ENCODE results near the gene DENND5A.
"Not testable (repeated sequence)": the region's sequence is repeated elsewhere in the genome, so short reads cannot be mapped to it uniquely, and the experiment has no call there.

DENND5A gene

GRCh38 chr11:9208726-9209501, 56.2 kb downstream of the DENND5A start:
- Mint-ChIP-seq H3K4me3 (peak overlapping the region; percentile 69 to 76), H3K27ac (peak overlapping the region; percentile 52 to 68), H3K4me1 (peaks cover 56% of the 10 kb centered on the region), H3K27me3 (no peaks in the 10 kb centered on the region), H3K9me3 (no peaks in the 10 kb centered on the region)
- ATAC-seq (peak; percentile 82), DNase-seq (peak in 1 of 2 donors; percentile 22)

GRCh38 chr11:9207229-9207628, 57.9 kb downstream of the DENND5A start:
- H3K4me1 Mint-ChIP-seq, result peaks cover 57% of the 10 kb centered on the region
- DNase-seq (no peak), ATAC-seq (no peak)
- no peak overlapping the region for H3K27ac Mint-ChIP-seq
- no peaks in the 10 kb centered on the region for H3K27me3 Mint-ChIP-seq
- no peak overlapping the region for H3K4me3 Mint-ChIP-seq
- no peaks in the 10 kb centered on the region for H3K9me3 Mint-ChIP-seq

GRCh38 chr11:9206496-9206895, 58.7 kb downstream of the DENND5A start:
- no peaks in the 10 kb centered on the region for H3K27me3 Mint-ChIP-seq
- H3K4me3 Mint-ChIP-seq, result no peak overlapping the region
- no peaks in the 10 kb centered on the region for H3K9me3 Mint-ChIP-seq
- no peak for DNase-seq
- no peak overlapping the region for H3K27ac Mint-ChIP-seq
- peaks cover 55% of the 10 kb centered on the region for H3K4me1 Mint-ChIP-seq
- no peak for ATAC-seq

- H3K9me3 Mint-ChIP-seq, result no peaks in the 10 kb centered on the region
- ATAC-seq (peak; percentile 37), DNase-seq (no peak)
- H3K27ac Mint-ChIP-seq, result no peak overlapping the region
- no peaks in the 10 kb centered on the region for H3K27me3 Mint-ChIP-seq
- peaks cover 42% of the 10 kb centered on the region for H3K4me1 Mint-ChIP-seq
- no peak overlapping the region for H3K4me3 Mint-ChIP-seq
Observed at GRCh38 chr11:9203691-9204311, 61.3 kb downstream of the DENND5A start.

- H3K4me1 Mint-ChIP-seq, result peaks cover 29% of the 10 kb centered on the region
- no peak overlapping the region for H3K27ac Mint-ChIP-seq
- H3K9me3 Mint-ChIP-seq, result no peaks in the 10 kb centered on the region
- H3K4me3 Mint-ChIP-seq, result peak overlapping the region in 1 of 2 donors; percentile 9
- ATAC-seq, result peak; percentile 81
- no peaks in the 10 kb centered on the region for H3K27me3 Mint-ChIP-seq
- no peak for DNase-seq
Observed at GRCh38 chr11:9201372-9202162, 63.6 kb downstream of the DENND5A start.

- Mint-ChIP-seq H3K4me1 (peaks cover 29% of the 10 kb centered on the region), H3K4me3 (no peak overlapping the region), H3K27ac (no peak overlapping the region), H3K27me3 (no peaks in the 10 kb centered on the region), H3K9me3 (no peaks in the 10 kb centered on the region)
- ATAC-seq, result no peak
- no peak for DNase-seq
Observed at GRCh38 chr11:9200471-9200870, 64.7 kb downstream of the DENND5A start.

- Mint-ChIP-seq H3K27me3 (no peaks in the 10 kb centered on the region), H3K27ac (no peak overlapping the region), H3K4me1 (no peaks in the 10 kb centered on the region), H3K4me3 (no peak overlapping the region), H3K9me3 (peaks cover 0 to 5% of the 10 kb centered on the region in 2 donors)
- no peak for DNase-seq
- no peak for ATAC-seq
Observed at GRCh38 chr11:9193316-9193715, 71.8 kb downstream of the DENND5A start.

- ATAC-seq (no peak), DNase-seq (no peak)
- Mint-ChIP-seq H3K4me3 (no peak overlapping the region), H3K27me3 (no peaks in the 10 kb centered on the region), H3K4me1 (no peaks in the 10 kb centered on the region), H3K9me3 (peaks cover 0 to 5% of the 10 kb centered on the region in 2 donors), H3K27ac (no peak overlapping the region)
Observed at GRCh38 chr11:9192561-9192960, 72.6 kb downstream of the DENND5A start.

- not testable (repeated sequence) for H3K27ac Mint-ChIP-seq, H3K4me3 Mint-ChIP-seq, DNase-seq, H3K27me3 Mint-ChIP-seq, H3K4me1 Mint-ChIP-seq, ATAC-seq, H3K9me3 Mint-ChIP-seq
Observed at GRCh38 chr11:9190326-9191016, 74.7 kb downstream of the DENND5A start.

- ATAC-seq, result not testable (repeated sequence)
Observed at GRCh38 chr11:9188860-9189259, 76.3 kb downstream of the DENND5A start.

GRCh38 chr11:9187616-9188015, 77.5 kb downstream of the DENND5A start:
- DNase-seq (no peak), ATAC-seq (no peak)
- Mint-ChIP-seq H3K4me1 (no peaks in the 10 kb centered on the region), H3K4me3 (no peak overlapping the region), H3K9me3 (peaks cover 0 to 5% of the 10 kb centered on the region in 2 donors), H3K27ac (no peak overlapping the region), H3K27me3 (no peaks in the 10 kb centered on the region)

More at GRCh38 chr11:9188860-9189259, 76.3 kb downstream of the DENND5A start:
- H3K9me3 Mint-ChIP-seq, H3K27ac Mint-ChIP-seq, H3K4me1 Mint-ChIP-seq, H3K4me3 Mint-ChIP-seq, DNase-seq, H3K27me3 Mint-ChIP-seq: not testable (repeated sequence)

- DNase-seq (no peak), ATAC-seq (no peak)
- H3K27ac Mint-ChIP-seq, result no peak overlapping the region
- H3K4me3 Mint-ChIP-seq, result no peak overlapping the region
- H3K4me1 Mint-ChIP-seq, result no peaks in the 10 kb centered on the region
- H3K9me3 Mint-ChIP-seq, result no peaks in the 10 kb centered on the region
- H3K27me3 Mint-ChIP-seq, result no peaks in the 10 kb centered on the region
Observed at GRCh38 chr11:9184516-9184915, 80.6 kb downstream of the DENND5A start.

- no peak overlapping the region for H3K27ac Mint-ChIP-seq
- DNase-seq (no peak), ATAC-seq (no peak)
- no peaks in the 10 kb centered on the region for H3K27me3 Mint-ChIP-seq
- H3K4me1 Mint-ChIP-seq, result no peaks in the 10 kb centered on the region
- no peak overlapping the region for H3K4me3 Mint-ChIP-seq
- no peaks in the 10 kb centered on the region for H3K9me3 Mint-ChIP-seq
Observed at GRCh38 chr11:9182180-9182871, 82.8 kb downstream of the DENND5A start.

GRCh38 chr11:9180784-9181183, 84.4 kb downstream of the DENND5A start:
- no peak overlapping the region for H3K4me3 Mint-ChIP-seq
- no peaks in the 10 kb centered on the region for H3K27me3 Mint-ChIP-seq
- DNase-seq (no peak), ATAC-seq (no peak)
- no peaks in the 10 kb centered on the region for H3K4me1 Mint-ChIP-seq
- no peaks in the 10 kb centered on the region for H3K9me3 Mint-ChIP-seq
- H3K27ac Mint-ChIP-seq, result no peak overlapping the region

GRCh38 chr11:9179141-9179540, 86.0 kb downstream of the DENND5A start:
- Mint-ChIP-seq H3K27ac (peak overlapping the region in 1 of 2 donors; percentile 44), H3K4me3 (no peak overlapping the region), H3K9me3 (no peaks in the 10 kb centered on the region), H3K27me3 (no peaks in the 10 kb centered on the region), H3K4me1 (no peaks in the 10 kb centered on the region)
- no peak for ATAC-seq
- DNase-seq, result no peak

All from stimulated activated naive CD8-positive, alpha-beta T cell treated with anti-CD3 and anti-CD28 coated beads, Interleukin-15, amount 100 ng/mL, for 72 hours (primary cell).